ENCODE results near the gene DNASE1L2. TPM values are rescaled to one million over a fixed set of nuclear protein-coding genes. Genes with fewer than 3 reads are reported as not detected.
A peak's percentile ranks its signal among the peaks of the same experiment; 100 is the strongest.
"Not testable (repeated sequence)": the region's sequence is repeated elsewhere in the genome, so short reads cannot be mapped to it uniquely, and the experiment has no call there.

The DNASE1L2 gene
- total and polyA plus RNA-seq, 4 experiments from 2014 or later = 3.9 to 4.8 TPM; not detected in 2

- ChIA-PET CTCF (ENCODE audit: partially characterized antibody) (interaction anchor here (1.1 kb wide), 1 partner anchor 63 kb away, joined by 7 read pairs; no protein-coding TSS in a partner anchor), POLR2A (ENCODE audit: partially characterized antibody) (no interaction called here)
- Mint-ChIP-seq H3K36me3 (peaks cover 43 to 74% of the 10 kb centered on the region in 2 donors), H3K27me3 (no peaks in the 10 kb centered on the region), H3K9me3 (no peaks in the 10 kb centered on the region), H3K4me1 (peaks cover 0 to 6% (median 0%) of the 10 kb centered on the region in 4 donors), H3K27ac (no peak overlapping the region), H3K4me3 (no peak overlapping the region)
- Histone ChIP-seq H3K4me3 (ENCODE audit: low read length in 2 of 2) (no peak overlapping the region), H3K9me3 (ENCODE audit: control insufficient read depth in 1 of 2, low read length in 2 of 2) (no peaks in the 10 kb centered on the region), H3K36me3 (ENCODE audit: insufficient read depth, low read length) (peaks cover 67% of the 10 kb centered on the region), H3K27me3 (ENCODE audit: insufficient read depth, low read length) (no peaks in the 10 kb centered on the region), H3K27ac (ENCODE audit: low read depth, low read length) (no peak overlapping the region), H3K4me1 (ENCODE audit: insufficient read depth, low read length) (no peaks in the 10 kb centered on the region)
- no peak for DNase-seq
- intact Hi-C loops (cut with micrococcal nuclease) = no loop called here
Observed at GRCh38 chr16:2257726-2258125, 21.5 kb downstream of the DNASE1L2 start.

- H3K4me3 Mint-ChIP-seq; H3K9me3 ChIP-seq (ENCODE audit: control insufficient read depth in 1 of 2, low read length in 2 of 2); H3K4me3 ChIP-seq (ENCODE audit: low read length in 2 of 2); H3K27me3 ChIP-seq (ENCODE audit: insufficient read depth, low read length); intact Hi-C loops (cut with micrococcal nuclease); H3K27ac ChIP-seq (ENCODE audit: low read depth, low read length); H3K4me1 Mint-ChIP-seq; H3K27me3 Mint-ChIP-seq; DNase-seq; H3K9me3 Mint-ChIP-seq; POLR2A ChIA-PET (ENCODE audit: partially characterized antibody); H3K4me1 ChIP-seq (ENCODE audit: insufficient read depth, low read length): not testable (repeated sequence)
- Mint-ChIP-seq H3K27ac (peak overlapping the region in 1 of 7 donors; percentile 41), H3K36me3 (peaks cover 38 to 72% of the 10 kb centered on the region in 2 donors)
- peaks cover 74% of the 10 kb centered on the region for H3K36me3 ChIP-seq (ENCODE audit: insufficient read depth, low read length)
- CTCF ChIA-PET (ENCODE audit: partially characterized antibody) = interaction anchor here (1.1 kb wide), 1 partner anchor 64 kb away, joined by 7 read pairs; no protein-coding TSS in a partner anchor
Observed at GRCh38 chr16:2258530-2258929, 22.3 kb downstream of the DNASE1L2 start.

- Mint-ChIP-seq H3K4me1 (peaks cover 7 to 20% (median 9%) of the 10 kb centered on the region in 4 donors), H3K27ac (no peak overlapping the region), H3K36me3 (peaks cover 34 to 71% of the 10 kb centered on the region in 2 donors), H3K27me3 (no peaks in the 10 kb centered on the region), H3K4me3 (no peak overlapping the region), H3K9me3 (no peaks in the 10 kb centered on the region)
- H3K9me3 ChIP-seq (ENCODE audit: control insufficient read depth in 1 of 2, low read length in 2 of 2) = no peaks in the 10 kb centered on the region
- ChIA-PET POLR2A (ENCODE audit: partially characterized antibody) (no interaction called here), CTCF (ENCODE audit: partially characterized antibody) (interaction anchor here (1.4 kb wide), 1 partner anchor 9 kb away, joined by 4 read pairs; the partner anchor contains the start of gene ECI1)
- no peak for DNase-seq
- intact Hi-C loops (cut with micrococcal nuclease) = loop anchor here (10.0 kb wide), 1 partner anchor 255 kb away; the partner anchor contains the start of gene ATP6V0C
- peaks cover 71% of the 10 kb centered on the region for H3K36me3 ChIP-seq (ENCODE audit: insufficient read depth, low read length)
- H3K27ac ChIP-seq (ENCODE audit: low read depth, low read length) = no peak overlapping the region
- H3K27me3 ChIP-seq (ENCODE audit: insufficient read depth, low read length) = no peaks in the 10 kb centered on the region
- peaks cover 6% of the 10 kb centered on the region for H3K4me1 ChIP-seq (ENCODE audit: insufficient read depth, low read length)
- no peak overlapping the region for H3K4me3 ChIP-seq (ENCODE audit: low read length in 2 of 2)
Observed at GRCh38 chr16:2260250-2260649, 24.0 kb downstream of the DNASE1L2 start.

- not testable (repeated sequence) for H3K9me3 Mint-ChIP-seq; H3K4me3 Mint-ChIP-seq; H3K27me3 Mint-ChIP-seq; DNase-seq; H3K27ac ChIP-seq (ENCODE audit: low read depth, low read length); H3K9me3 ChIP-seq (ENCODE audit: control insufficient read depth in 1 of 2, low read length in 2 of 2); H3K4me3 ChIP-seq (ENCODE audit: low read length in 2 of 2); H3K27me3 ChIP-seq (ENCODE audit: insufficient read depth, low read length)
- H3K36me3 ChIP-seq (ENCODE audit: insufficient read depth, low read length) = peaks cover 44% of the 10 kb centered on the region
- POLR2A ChIA-PET (ENCODE audit: partially characterized antibody) = interaction anchor here (2.1 kb wide), 1 partner anchor 12 kb away, joined by 8 read pairs; the partner anchor contains the start of gene ECI1
- peaks cover 16 to 60% of the 10 kb centered on the region in 2 donors for H3K36me3 Mint-ChIP-seq
- CTCF ChIA-PET (ENCODE audit: partially characterized antibody) = interaction anchor here (1.6 kb wide), 1 partner anchor 68 kb away, joined by 5 read pairs; no protein-coding TSS in a partner anchor
- H3K4me1 Mint-ChIP-seq = peaks cover 18 to 42% (median 27%) of the 10 kb centered on the region in 4 donors
- peak overlapping the region in 1 of 7 donors; percentile 54 for H3K27ac Mint-ChIP-seq
- H3K4me1 ChIP-seq (ENCODE audit: insufficient read depth, low read length) = peaks cover 22% of the 10 kb centered on the region
- intact Hi-C loops (cut with micrococcal nuclease) = loop anchor here (10.0 kb wide), 1 partner anchor 252 kb away; the partner anchor contains the start of gene ATP6V0C
Observed at GRCh38 chr16:2263026-2263425, 26.8 kb downstream of the DNASE1L2 start.

GRCh38 chr16:2266887-2267286, 30.6 kb downstream of the DNASE1L2 start:
- Histone ChIP-seq H3K4me1 (ENCODE audit: insufficient read depth, low read length) (peaks cover 35% of the 10 kb centered on the region), H3K36me3 (ENCODE audit: insufficient read depth, low read length) (peaks cover 22% of the 10 kb centered on the region), H3K27ac (ENCODE audit: low read depth, low read length) (peak overlapping the region; percentile 88), H3K4me3 (ENCODE audit: low read length in 2 of 2) (peak overlapping the region; percentile 42 to 99)
- H3K9me3 Mint-ChIP-seq; H3K27me3 Mint-ChIP-seq; H3K9me3 ChIP-seq (ENCODE audit: control insufficient read depth in 1 of 2, low read length in 2 of 2); H3K27me3 ChIP-seq (ENCODE audit: insufficient read depth, low read length); CTCF ChIA-PET (ENCODE audit: partially characterized antibody): not testable (repeated sequence)
- H3K4me3 Mint-ChIP-seq = peak overlapping the region; percentile 82 to 97 (median 92)
- peaks cover 11 to 44% of the 10 kb centered on the region in 2 donors for H3K36me3 Mint-ChIP-seq
- peak; percentile 31 to 52 (median 37) for DNase-seq
- intact Hi-C loops (cut with micrococcal nuclease) = loop anchor here (5.0 to 10.0 kb wide), 3 partner anchors 75 to 655 kb away; partner anchors contain the start of genes ABCA3, ATP6V0C, CRAMP1 and IFT140
- peak overlapping the region; percentile 84 to 99 (median 95) for H3K27ac Mint-ChIP-seq
- POLR2A ChIA-PET (ENCODE audit: partially characterized antibody) = interaction anchor here (2.9 kb wide), 1 partner anchor 15 kb away, joined by 9 read pairs; the partner anchor contains the start of gene ECI1
- H3K4me1 Mint-ChIP-seq = peaks cover 25 to 54% (median 39%) of the 10 kb centered on the region in 4 donors

GRCh38 chr16:2267505-2267912, 31.3 kb downstream of the DNASE1L2 start:
- H3K27me3 ChIP-seq (ENCODE audit: insufficient read depth, low read length); H3K9me3 Mint-ChIP-seq; DNase-seq; H3K27me3 Mint-ChIP-seq; CTCF ChIA-PET (ENCODE audit: partially characterized antibody); H3K9me3 ChIP-seq (ENCODE audit: control insufficient read depth in 1 of 2, low read length in 2 of 2): not testable (repeated sequence)
- H3K36me3 ChIP-seq (ENCODE audit: insufficient read depth, low read length) = peaks cover 16% of the 10 kb centered on the region
- peak overlapping the region; percentile 88 for H3K27ac ChIP-seq (ENCODE audit: low read depth, low read length)
- peak overlapping the region; percentile 98 to 99 (median 98) for H3K27ac Mint-ChIP-seq
- H3K4me3 Mint-ChIP-seq = peak overlapping the region; percentile 94 to 98 (median 96)
- peaks cover 4 to 38% of the 10 kb centered on the region in 2 donors for H3K36me3 Mint-ChIP-seq
- peaks cover 25 to 54% (median 37%) of the 10 kb centered on the region in 4 donors for H3K4me1 Mint-ChIP-seq
- peak overlapping the region in 1 of 2 donors; percentile 99 for H3K4me3 ChIP-seq (ENCODE audit: low read length in 2 of 2)
- H3K4me1 ChIP-seq (ENCODE audit: insufficient read depth, low read length) = peaks cover 35% of the 10 kb centered on the region
- POLR2A ChIA-PET (ENCODE audit: partially characterized antibody) = interaction anchor here (2.4 kb wide), 1 partner anchor 16 kb away, joined by 20 read pairs; the partner anchor contains the start of gene ECI1
- intact Hi-C loops (cut with micrococcal nuclease) = loop anchor here (5.0 to 10.0 kb wide), 3 partner anchors 75 to 655 kb away; partner anchors contain the start of genes ABCA3, ATP6V0C, CRAMP1 and IFT140

Measured in CD4-positive, alpha-beta memory T cell (primary cell).